Activated CD8-positive, alpha-beta T cell treated with anti-CD3 and anti-CD28 coated beads, Interleukin-2, amount 10 ng/mL, durations not matched to agents 7 days and 5 days (primary cell): ENCODE results near the gene SEPTIN2. TPM values are rescaled to one million over a fixed set of nuclear protein-coding genes. Genes with fewer than 3 reads are reported as not detected.
A peak's percentile ranks its signal among the peaks of the same experiment; 100 is the strongest.

ENCODE experiments used
- ATAC-seq: fragments of 150-1000 bp; cut with Tn5 transposase; one replicate; pipeline ENCODE4 v1.10.0; 2021; ENCODE audit warnings: moderate library complexity
- CTCF ChIA-PET: fragments of 350-600 bp; sonication (Branson Sonifier 250); formaldehyde crosslinking; loops from one replicate; lab custom pipeline; 2021; ENCODE audit warnings: antibody characterized with exemption; lab: Charles Lee
- POLR2A ChIA-PET: fragments of 350-600 bp; sonication (Branson Sonifier 250); formaldehyde crosslinking; loops from one replicate; lab custom pipeline; 2021; ENCODE audit warnings: antibody characterized with exemption; lab: Charles Lee
- DNase-seq: peaks from one replicate; pipeline ENCODE4 v3.0.0-alpha.2; 2020
- H3K27ac Mint-ChIP-seq: one replicate; pipeline ENCODE4 v1.8.0; 2021; ENCODE audit warnings: mild to moderate bottlenecking, mixed read lengths
- H3K27me3 Mint-ChIP-seq: one replicate; pipeline ENCODE4 v1.8.0; 2021; ENCODE audit warnings: low read depth, mixed read lengths
- H3K36me3 Mint-ChIP-seq: one replicate; pipeline ENCODE4 v1.8.0; 2021; ENCODE audit warnings: low read depth, mixed read lengths
- H3K4me1 Mint-ChIP-seq: one replicate; pipeline ENCODE4 v1.8.0; 2021; ENCODE audit warnings: low read depth, mixed read lengths
- H3K4me3 Mint-ChIP-seq: one replicate; pipeline ENCODE4 v1.8.0; 2021; ENCODE audit warnings: mild to moderate bottlenecking, mixed read lengths
- H3K9me3 Mint-ChIP-seq: one replicate; pipeline ENCODE4 v1.8.0; 2022; ENCODE audit warnings: mixed read lengths; ENCODE audit not compliant: insufficient read depth
- total RNA-seq, 2 experiments: library from RNA; stranded (reverse); gene quantifications; one replicate each; pipeline ENCODE4 v1.2.3, GENCODE V29; 2021

SEPTIN2 gene
- total RNA-seq, 2 experiments from 2014 or later: 247 TPM

- peaks cover 11% of the 10 kb centered on the region for H3K36me3 Mint-ChIP-seq
These were observed 8.7 kb upstream of the SEPTIN2 start for GRCh38 chr2:241307055-241307454.

GRCh38 chr2:241308267-241308666 lies 7.5 kb upstream of the SEPTIN2 start:
- ChIA-PET CTCF (no interaction called here), POLR2A (no interaction called here)
- ATAC-seq (no peak), DNase-seq (no peak)
- Mint-ChIP-seq H3K4me1 (peaks cover 75% of the 10 kb centered on the region), H3K27ac (no peak overlapping the region), H3K9me3 (no peaks in the 10 kb centered on the region), H3K36me3 (peaks cover 11% of the 10 kb centered on the region), H3K27me3 (no peaks in the 10 kb centered on the region), H3K4me3 (no peak overlapping the region)

More at GRCh38 chr2:241307055-241307454, 8.7 kb upstream of the SEPTIN2 start:
- Mint-ChIP-seq H3K27me3 (no peaks in the 10 kb centered on the region), H3K9me3 (no peaks in the 10 kb centered on the region), H3K4me1 (peaks cover 67% of the 10 kb centered on the region), H3K4me3 (no peak overlapping the region), H3K27ac (no peak overlapping the region)
- no peak for DNase-seq
- ATAC-seq: no peak
- CTCF ChIA-PET: no interaction called here
- POLR2A ChIA-PET: interaction anchor here (0.8 kb wide), 1 partner anchor 8 kb away, joined by 6 read pairs; the partner anchor contains the start of genes HDLBP and SEPTIN2

DNA sequence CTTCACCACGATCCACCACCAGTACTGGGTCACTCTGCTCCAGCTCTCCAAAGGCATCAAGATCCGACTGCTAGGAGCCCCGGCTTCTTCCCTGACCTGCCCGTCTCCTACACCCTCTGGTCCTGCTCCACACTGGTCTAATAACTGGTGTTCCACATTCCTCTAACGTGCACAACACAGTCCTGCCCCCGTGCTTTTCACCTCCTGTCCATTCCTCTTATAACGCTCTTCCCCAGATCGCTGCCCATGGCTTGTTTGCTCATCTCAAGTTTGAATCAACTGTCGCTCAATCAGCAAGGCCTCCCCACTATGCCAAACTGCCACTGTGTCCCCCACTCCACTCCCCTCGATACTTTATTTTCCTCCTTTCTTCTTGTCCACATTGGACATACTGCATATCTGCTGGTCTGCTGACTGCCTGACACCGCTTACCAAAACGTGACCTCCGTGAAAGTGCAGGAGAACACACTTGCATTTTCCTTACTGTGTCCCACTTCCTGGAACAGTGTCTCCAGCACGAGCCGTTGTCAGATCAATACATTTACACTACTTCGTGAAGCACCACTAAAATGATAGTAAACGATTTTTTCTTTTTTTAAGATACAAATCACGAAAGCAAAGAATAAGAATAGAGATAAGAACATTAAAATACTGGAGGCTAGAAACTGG lies 6.8 kb upstream of the SEPTIN2 start:
- ChIA-PET CTCF (no interaction called here), POLR2A (no interaction called here)
- no peak for DNase-seq
- peak overlapping the region; percentile 12 for H3K27ac Mint-ChIP-seq
- no peaks in the 10 kb centered on the region for H3K9me3 Mint-ChIP-seq
- ATAC-seq: no peak
- peaks cover 79% of the 10 kb centered on the region for H3K4me1 Mint-ChIP-seq
- peaks cover 14% of the 10 kb centered on the region for H3K36me3 Mint-ChIP-seq
- no peaks in the 10 kb centered on the region for H3K27me3 Mint-ChIP-seq
- H3K4me3 Mint-ChIP-seq: no peak overlapping the region

DNA sequence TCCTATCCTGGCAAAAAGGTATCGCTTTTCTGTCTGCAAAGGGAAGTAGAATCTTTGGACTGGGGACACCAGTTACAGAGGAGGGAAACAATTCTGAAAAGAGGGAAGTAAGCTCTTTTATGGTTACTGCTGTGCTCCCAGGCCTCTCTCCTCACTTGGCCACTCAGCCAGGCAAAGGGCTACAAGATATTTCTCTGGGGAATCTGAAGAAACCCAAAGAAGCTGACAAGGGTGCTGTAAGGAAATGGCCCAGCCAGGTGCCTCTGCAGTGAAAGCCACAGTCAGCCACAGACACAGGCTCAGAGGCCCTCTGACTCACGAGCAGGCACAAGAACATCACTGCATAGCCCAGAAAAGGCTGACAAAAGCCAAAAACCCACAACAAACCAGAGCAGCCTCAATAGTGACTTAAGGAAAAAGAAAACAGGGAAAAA lies 6.0 kb upstream of the SEPTIN2 start:
- Mint-ChIP-seq H3K4me3 (peak overlapping the region; percentile 44), H3K36me3 (peaks cover 16% of the 10 kb centered on the region), H3K4me1 (peaks cover 79% of the 10 kb centered on the region), H3K9me3 (no peaks in the 10 kb centered on the region), H3K27me3 (no peaks in the 10 kb centered on the region), H3K27ac (peak overlapping the region; percentile 70)
- ATAC-seq: peak; percentile 98
- ChIA-PET POLR2A (no interaction called here), CTCF (no interaction called here)
- peak; percentile 81 for DNase-seq

DNA sequence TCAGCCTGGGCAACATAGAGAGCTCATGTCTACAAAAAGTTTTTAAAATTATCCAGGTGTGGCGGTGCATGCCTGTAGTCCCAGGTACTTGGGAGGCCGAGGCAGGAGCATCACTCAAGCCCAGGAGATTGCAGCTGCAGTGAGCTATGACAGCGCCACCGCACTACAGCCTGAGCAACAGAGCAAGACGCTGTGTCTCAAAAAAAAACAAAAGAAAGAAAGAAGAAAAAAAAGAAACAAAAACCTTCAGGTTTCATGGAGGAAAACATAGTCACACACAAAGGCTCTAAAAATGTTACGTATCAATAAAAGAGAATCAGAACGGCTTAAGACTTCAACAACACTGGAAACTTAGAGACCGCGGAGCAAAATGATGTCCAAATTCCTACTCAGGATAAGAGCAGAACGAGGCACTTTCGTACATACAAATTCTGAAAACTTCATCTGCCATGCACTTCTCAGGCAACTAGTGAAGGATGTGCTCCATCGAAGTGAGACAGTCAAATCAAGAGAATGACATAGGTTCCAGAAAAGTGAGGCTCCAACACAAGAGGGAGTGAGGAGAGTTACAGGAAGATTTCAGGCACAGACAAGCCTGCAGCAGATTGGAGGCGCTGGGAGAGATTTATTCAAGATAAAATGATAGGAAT lies 4.7 kb upstream of the SEPTIN2 start:
- no peak for DNase-seq
- ChIA-PET POLR2A (no interaction called here), CTCF (no interaction called here)
- no peak overlapping the region for H3K27ac Mint-ChIP-seq
- peaks cover 19% of the 10 kb centered on the region for H3K36me3 Mint-ChIP-seq
- no peak overlapping the region for H3K4me3 Mint-ChIP-seq
- no peaks in the 10 kb centered on the region for H3K9me3 Mint-ChIP-seq
- ATAC-seq: no peak
- peaks cover 67% of the 10 kb centered on the region for H3K4me1 Mint-ChIP-seq
- no peaks in the 10 kb centered on the region for H3K27me3 Mint-ChIP-seq

- peaks cover 67% of the 10 kb centered on the region for H3K4me1 Mint-ChIP-seq
- no peaks in the 10 kb centered on the region for H3K9me3 Mint-ChIP-seq
- peaks cover 29% of the 10 kb centered on the region for H3K36me3 Mint-ChIP-seq
- CTCF ChIA-PET: interaction anchor here (0.7 to 2.2 kb wide), 2 partner anchors 10 kb away, joined by 3 to 5 read pairs; no protein-coding TSS in a partner anchor
- no peak overlapping the region for H3K4me3 Mint-ChIP-seq
- no peak overlapping the region for H3K27ac Mint-ChIP-seq
- no peak for DNase-seq
- ATAC-seq: no peak
- POLR2A ChIA-PET: no interaction called here
- no peaks in the 10 kb centered on the region for H3K27me3 Mint-ChIP-seq
These were observed 3.6 kb upstream of the SEPTIN2 start for GRCh38 chr2:241312082-241312481.

GRCh38 chr2:241313543-241314095 lies 2.1 kb upstream of the SEPTIN2 start:
- CTCF ChIA-PET: interaction anchor here (1.0 to 2.3 kb wide), 5 partner anchors 12 to 235 kb away, joined by 3 to 6 read pairs (median 4); no protein-coding TSS in a partner anchor

GRCh38 chr2:241314226-241315092 lies 1.3 kb upstream of the SEPTIN2 start:
- Mint-ChIP-seq H3K36me3 (peaks cover 35% of the 10 kb centered on the region), H3K27ac (peak overlapping the region; percentile 100), H3K27me3 (no peaks in the 10 kb centered on the region), H3K9me3 (no peaks in the 10 kb centered on the region), H3K4me3 (peak overlapping the region; percentile 100), H3K4me1 (peaks cover 69% of the 10 kb centered on the region)
- DNase-seq: no peak
- ChIA-PET CTCF (interaction anchor here (0.9 to 2.3 kb wide), 7 partner anchors 14 to 324 kb away, joined by 3 to 6 read pairs (median 4); partner anchors contain the start of gene ATG4B), POLR2A (interaction anchor here (0.7 to 3.5 kb wide), 18 partner anchors 8 to 806 kb away, joined by 3 to 24 read pairs (median 4); partner anchors contain the start of genes DTYMK and ING5)
- ATAC-seq: no peak

More at GRCh38 chr2:241313543-241314095, 2.1 kb upstream of the SEPTIN2 start:
- Mint-ChIP-seq H3K36me3 (peaks cover 35% of the 10 kb centered on the region), H3K9me3 (no peaks in the 10 kb centered on the region), H3K4me3 (peak overlapping the region; percentile 100), H3K27ac (peak overlapping the region; percentile 100), H3K4me1 (peaks cover 70% of the 10 kb centered on the region), H3K27me3 (no peaks in the 10 kb centered on the region)
- POLR2A ChIA-PET: interaction anchor here (0.7 to 3.5 kb wide), 5 partner anchors 11 to 46 kb away, joined by 3 to 24 read pairs (median 4); no protein-coding TSS in a partner anchor
- no peak for ATAC-seq
- DNase-seq: no peak

- CTCF ChIA-PET: interaction anchor here (0.9 to 2.3 kb wide), 5 partner anchors 14 to 323 kb away, joined by 3 to 6 read pairs (median 4); partner anchors contain the start of gene ATG4B
- peaks cover 70% of the 10 kb centered on the region for H3K4me1 Mint-ChIP-seq
- peaks cover 43% of the 10 kb centered on the region for H3K36me3 Mint-ChIP-seq
- peak within 1 kb of the TSS; percentile 100 for H3K4me3 Mint-ChIP-seq
- DNase-seq (peak; percentile 100), ATAC-seq (peak; percentile 80)
- POLR2A ChIA-PET: interaction anchor here (0.6 to 3.5 kb wide), 20 partner anchors 8 to 807 kb away, joined by 3 to 24 read pairs (median 4); partner anchors contain the start of genes DTYMK and ING5
- no peaks in the 10 kb centered on the region for H3K9me3 Mint-ChIP-seq
- peak within 1 kb of the TSS; percentile 100 for H3K27ac Mint-ChIP-seq
- no peaks in the 10 kb centered on the region for H3K27me3 Mint-ChIP-seq
These were observed 439 bp upstream of the SEPTIN2 start, which contains the start of gene HDLBP for GRCh38 chr2:241315093-241315878. Gene HDLBP (minus strand): TSS chr2:241315672. CDS start chr2:241266869, 48,803 bp downstream.

- POLR2A ChIA-PET: interaction anchor here (0.6 to 3.5 kb wide), 7 partner anchors 9 to 198 kb away, joined by 3 to 24 read pairs (median 3); no protein-coding TSS in a partner anchor
- no peak for DNase-seq
- Mint-ChIP-seq H3K9me3 (no peaks in the 10 kb centered on the region), H3K4me1 (peaks cover 70% of the 10 kb centered on the region), H3K4me3 (peak overlapping the region; percentile 100), H3K36me3 (peaks cover 56% of the 10 kb centered on the region), H3K27me3 (no peaks in the 10 kb centered on the region), H3K27ac (peak overlapping the region; percentile 100)
- ATAC-seq: no peak
- CTCF ChIA-PET: interaction anchor here (1.4 kb wide), 1 partner anchor 27 kb away, joined by 3 read pairs; no protein-coding TSS in a partner anchor
These were observed 1.1 kb downstream of the SEPTIN2 start for GRCh38 chr2:241316825-241317224.
